GM18867 (cell line): ENCODE measurements around the gene RPL5.
"Not testable (repeated sequence)": the region's sequence is repeated elsewhere in the genome, so short reads cannot be mapped to it uniquely, and the experiment has no call there.

Experiments
- ATAC-seq: cut with Tn5 transposase; IDR thresholded peaks from one replicate; pipeline ENCODE4 v1.9.1; 2021; ENCODE audit warnings: mild to moderate bottlenecking, moderate library complexity; ENCODE audit not compliant: unreplicated experiment

Gene RPL5

DNA sequence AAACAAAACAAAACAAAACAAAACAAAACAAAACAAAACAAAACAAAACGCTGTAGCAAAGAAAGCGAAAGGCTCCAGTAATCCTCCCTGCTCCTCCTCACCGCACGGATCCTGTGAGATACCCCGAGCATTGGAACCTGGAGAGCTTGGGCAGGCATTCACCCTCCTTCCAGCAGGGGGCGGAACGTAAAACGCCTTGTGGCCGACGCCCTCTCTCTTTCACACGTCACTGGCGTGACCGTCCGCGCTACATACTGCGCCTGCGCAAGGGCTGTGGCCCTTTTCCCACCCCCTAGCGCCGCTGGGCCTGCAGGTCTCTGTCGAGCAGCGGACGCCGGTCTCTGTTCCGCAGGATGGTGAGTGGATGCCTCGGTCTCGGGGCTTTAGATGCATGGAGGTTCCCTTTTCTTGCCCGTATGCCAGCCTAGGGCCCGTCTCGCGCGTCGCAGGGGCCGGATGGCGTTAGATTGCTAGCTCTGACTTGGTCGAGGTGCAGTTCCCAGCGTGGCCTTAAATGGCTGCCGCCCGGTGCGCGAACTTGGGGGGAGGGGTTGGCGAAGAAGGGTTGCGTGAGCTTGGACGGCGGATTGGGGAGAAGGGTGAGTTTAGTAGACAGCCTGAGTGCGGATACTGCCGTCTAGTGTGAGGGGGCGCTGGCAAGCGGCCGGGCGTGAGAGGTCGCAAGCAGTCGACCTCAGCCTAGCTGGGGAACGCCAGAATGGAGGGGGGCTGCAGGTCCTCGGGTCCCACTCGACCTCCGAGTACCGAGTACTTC is at the start of gene RPL5:
Gene RPL5 (plus strand): TSS at position 279 of the 775 bp plus-strand sequence. CDS start 75 bp downstream, at position 354.
- peak; percentile 85 for ATAC-seq

DNA sequence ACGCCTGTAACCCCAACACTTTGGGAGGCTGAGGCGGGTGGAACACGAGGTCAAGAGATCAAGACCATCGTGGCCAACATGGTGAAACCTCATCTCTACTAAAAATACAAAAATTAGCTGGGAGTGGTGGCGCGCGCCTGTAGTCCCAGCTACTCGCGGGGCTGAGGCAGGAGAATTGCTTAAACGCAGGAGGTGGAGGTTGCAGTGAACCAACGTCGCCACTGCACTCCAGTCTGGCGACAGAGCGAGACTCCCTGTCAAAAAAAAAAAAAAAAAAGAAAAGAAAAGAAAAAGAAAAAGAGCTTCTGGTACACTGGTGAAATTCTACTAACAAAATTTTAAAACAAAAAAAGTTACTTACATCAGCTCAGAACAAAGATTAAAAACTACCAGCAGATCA is 48.3 kb upstream of the RPL5 start:
- not testable (repeated sequence) for ATAC-seq

DNA sequence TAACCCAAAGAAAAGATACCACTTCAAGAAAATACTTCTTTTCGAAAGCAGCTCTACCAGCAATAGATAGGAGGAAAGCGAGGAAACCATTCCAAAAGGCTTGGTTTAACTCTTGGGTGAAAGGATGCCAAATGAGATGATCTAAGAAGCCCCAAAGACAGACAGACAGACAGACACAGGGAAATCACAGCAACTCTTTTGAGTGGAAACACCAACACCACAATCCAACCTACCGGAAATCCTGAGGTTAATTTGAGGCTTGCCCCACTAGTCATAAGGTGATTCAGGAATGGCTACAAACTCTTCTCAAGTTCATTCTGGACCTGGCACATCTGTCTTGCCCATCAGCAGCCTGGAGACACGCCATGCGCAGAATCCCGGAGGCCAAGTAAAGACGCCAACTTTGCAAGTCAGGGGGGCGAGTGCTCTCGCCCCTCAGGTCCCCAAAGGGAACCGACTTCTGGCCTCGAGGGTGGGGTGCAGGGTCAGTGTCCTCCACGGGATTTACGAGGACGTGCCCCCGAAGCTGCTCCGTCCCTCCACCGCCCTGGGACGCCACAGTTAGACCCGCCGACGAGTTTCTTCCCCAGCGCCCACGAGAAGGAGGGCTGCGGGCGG is 47.7 kb upstream of the RPL5 start:
- ATAC-seq: no peak

DNA sequence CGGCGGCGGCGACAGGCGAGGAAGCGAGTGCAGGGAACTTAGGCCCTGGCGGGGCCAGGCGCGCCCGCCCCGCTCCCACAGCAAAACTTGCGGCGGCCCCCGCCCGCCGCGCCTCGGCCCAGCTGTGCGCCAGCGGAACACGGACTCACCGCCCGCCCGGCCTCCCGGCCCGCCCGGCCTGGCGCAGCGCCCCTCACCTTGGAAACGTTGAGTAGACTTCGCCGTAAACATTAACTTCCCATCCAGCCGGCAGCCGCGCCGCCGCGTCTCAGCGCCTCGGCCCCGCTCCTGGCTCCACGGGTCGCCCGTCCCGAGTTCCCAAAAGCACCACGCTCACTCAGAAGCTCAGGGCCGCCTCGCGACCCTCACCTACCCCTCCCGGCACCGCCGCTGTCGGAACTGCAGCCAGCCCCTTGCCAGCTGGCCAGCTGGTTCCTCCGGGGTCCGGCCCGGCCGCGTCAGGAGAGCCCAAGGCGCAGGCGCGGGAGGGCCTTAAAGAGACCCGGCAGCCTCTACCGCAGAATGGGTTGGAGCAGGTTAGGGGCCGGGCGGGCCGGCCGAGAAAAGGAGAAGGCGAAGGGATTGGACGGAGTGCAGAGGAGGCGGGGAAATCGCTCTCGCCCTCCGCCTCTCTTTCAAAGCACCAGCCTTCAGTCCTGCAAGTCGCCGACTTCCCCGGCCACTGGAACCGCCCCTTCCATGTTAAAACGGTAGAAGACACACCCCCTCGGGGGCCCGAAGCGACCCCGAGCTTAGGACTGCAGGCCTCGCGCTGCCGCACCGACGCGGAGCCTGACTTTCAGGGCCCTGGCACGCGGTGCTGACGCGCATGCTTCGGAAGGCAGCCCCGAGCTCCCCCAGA is 47.0 kb upstream of the RPL5 start, which contains the start of gene EVI5:
Gene EVI5 (minus strand): TSS at position 470 of the 862 bp plus-strand sequence. CDS start 48,562 bp downstream, outside the sequence.
- peak; percentile 95 for ATAC-seq

DNA sequence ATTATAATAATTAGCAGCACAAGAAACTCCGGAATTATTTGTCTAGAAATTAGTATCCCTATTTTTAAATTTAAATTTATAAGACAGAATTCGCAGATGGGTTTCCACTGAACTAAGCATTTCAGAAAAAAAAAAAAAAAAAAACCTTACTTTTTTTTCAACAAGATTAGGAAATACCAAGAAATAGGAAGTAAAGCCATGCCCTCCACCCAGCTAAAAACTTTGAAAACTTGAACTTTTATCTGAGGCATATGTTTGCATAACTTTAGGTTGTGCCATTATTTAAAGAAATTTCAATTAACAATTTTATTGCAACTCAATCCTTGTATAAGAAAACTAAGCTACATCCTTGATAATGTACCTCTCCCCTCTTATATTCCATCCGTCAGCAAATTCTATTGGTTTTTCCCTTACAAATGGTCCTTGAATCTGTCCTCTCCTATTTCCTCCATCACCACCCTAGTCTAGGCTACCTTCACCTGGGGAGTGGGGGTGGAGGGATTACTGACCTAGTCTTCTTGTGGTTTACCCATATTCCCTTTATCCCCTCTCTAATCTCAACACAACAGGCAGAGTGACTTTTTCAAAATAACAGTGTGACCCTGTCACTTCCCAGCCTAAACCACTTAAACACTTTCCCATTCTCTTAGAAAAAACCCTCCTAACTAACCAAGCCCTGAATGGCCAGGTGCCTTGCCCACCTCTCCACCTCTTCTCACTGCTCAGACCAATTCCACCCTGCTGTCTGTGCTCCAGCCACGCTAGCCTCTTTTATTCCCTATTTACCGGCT is 45.5 kb upstream of the RPL5 start:
- ATAC-seq: no peak

DNA sequence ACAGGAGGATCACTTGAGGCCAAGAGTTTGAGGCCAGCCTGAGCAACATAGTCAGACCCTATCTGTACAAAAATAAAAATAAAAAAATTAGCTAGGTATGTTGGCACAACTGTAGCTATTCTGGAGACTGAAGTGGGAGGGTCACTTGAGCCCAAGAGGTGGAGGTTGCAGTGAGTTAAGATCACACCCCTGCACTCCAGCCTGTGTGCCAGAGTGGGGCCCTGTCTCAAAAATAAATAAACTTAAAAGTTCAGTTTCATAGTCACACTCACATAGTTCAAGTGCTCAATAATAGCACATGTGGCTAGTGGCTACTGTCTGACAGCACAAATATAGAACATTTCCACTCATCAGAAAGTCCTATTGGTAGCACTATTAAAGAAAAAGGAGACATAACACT is 41.8 kb upstream of the RPL5 start:
- no peak for ATAC-seq

DNA sequence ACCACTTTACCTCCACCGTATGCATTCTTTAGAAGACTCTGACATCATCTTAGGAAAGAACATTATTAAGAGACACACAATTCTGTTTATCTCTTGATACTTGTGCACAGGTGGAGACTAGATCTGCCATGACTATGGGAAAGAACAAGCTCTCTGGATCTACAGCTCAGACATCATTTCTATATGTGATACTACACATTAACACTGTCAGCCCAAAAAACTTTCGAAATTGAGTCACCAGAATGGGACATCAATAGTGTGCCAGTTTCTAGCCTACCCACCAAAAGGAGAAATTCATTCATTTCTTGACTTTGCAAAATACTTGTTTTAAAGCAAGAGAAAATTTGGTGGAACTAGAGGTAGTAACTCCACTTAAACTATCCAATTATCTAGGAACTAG is 41.0 kb upstream of the RPL5 start:
- no peak for ATAC-seq

DNA sequence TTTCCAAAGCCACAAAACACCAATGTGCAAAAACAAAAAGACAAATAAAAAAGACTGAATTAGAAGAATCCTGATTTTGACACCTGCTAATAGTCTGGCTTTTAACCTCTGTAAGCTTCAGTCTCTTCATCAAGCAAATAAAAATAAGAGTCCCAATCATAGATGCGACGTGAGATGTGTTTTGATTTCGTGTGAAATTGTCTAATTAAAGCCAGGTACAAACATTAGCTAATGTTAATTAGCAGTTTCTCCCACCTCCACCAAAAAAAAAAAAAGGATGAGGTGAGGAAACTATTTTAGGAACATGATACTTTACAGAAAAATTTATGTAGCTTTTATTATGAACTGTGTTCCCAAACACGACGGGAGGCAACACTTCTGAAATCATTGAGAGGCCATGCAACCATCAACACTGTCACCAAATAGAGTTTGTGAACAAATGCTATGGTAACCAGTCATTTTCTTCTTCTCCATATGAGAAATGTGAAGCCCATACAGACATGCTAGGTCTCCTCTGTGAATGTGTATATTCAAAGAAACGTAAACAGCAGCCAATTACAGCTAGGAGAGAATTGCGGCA is 40.3 kb upstream of the RPL5 start:
- ATAC-seq: no peak

DNA sequence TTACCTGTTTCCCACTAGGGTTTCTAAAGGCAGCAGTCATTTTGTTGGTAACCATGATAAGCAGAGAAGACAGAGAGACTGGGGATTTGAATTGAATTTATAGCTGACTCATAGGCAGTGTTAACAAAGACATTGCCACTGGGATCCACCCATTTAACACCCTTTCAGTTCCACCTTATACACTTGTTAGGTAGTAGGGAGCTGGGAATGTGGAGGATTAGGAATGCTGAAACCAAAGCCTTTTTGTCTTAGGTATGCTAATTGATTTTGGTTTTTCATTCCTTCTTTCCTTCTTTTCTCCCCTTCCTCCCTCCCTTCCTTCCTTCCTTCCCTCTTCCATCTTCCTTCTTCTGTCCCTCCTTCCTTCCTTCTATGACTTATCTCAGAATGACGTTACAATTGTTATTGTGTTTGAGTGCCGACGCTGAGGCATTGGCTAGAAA is 39.5 kb upstream of the RPL5 start:
- ATAC-seq: no peak

DNA sequence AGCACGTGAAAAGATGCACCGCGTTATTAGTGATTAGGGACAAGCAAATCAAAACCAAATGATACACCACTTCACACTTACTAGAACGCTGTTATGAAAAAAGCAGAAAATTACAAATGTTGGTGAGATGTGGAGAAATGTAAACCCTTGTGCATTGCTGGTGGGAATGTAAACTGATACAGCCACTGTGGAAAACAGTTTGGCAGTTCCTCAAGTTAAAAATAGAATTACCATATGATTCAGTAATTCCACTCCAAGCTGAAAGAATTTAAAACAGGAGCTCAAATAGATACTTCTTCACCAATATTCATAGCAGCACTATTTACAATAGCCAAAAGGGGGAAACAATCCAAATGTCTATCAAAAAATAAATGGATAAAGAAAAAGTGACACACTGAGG is 36.7 kb upstream of the RPL5 start:
- no peak for ATAC-seq

DNA sequence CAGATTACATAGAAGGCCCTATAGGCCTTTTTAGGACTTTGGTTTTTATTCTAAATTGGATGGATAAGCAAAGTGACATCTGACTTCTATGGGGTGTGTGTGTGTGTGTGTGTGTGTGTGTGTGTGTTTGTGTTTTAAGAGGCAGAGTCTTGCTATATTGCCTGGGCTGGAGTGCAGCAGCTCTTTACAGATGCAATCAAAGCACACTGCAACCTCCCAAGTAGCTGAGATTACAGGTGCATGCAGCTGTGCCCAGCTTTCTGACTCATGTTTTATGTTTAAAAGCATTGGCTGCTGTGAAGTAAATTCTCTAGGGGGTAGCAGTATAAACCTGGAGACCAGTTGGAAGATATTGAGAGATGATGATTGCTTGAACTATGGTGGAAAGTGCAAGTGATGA is 34.5 kb upstream of the RPL5 start:
- no peak for ATAC-seq

DNA sequence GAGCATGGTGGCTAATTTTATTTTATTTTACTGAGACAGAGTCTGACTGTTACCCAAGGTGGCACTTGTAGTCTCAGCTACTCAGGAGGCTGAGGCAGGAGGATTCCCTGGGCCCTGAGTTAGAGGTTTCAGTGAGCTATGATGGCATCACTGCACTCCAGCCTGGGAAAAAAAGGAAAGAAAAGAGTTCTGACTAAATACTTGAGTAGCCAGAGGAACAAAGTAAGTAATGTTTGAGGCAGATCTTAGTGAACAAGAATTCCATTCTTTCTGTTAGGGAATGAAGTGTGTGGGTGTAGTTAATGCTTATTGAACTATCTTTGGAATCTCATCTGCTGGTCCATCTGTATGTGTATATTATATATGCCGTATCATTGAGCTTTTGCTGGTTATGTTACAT is 33.9 kb upstream of the RPL5 start:
- no peak for ATAC-seq

DNA sequence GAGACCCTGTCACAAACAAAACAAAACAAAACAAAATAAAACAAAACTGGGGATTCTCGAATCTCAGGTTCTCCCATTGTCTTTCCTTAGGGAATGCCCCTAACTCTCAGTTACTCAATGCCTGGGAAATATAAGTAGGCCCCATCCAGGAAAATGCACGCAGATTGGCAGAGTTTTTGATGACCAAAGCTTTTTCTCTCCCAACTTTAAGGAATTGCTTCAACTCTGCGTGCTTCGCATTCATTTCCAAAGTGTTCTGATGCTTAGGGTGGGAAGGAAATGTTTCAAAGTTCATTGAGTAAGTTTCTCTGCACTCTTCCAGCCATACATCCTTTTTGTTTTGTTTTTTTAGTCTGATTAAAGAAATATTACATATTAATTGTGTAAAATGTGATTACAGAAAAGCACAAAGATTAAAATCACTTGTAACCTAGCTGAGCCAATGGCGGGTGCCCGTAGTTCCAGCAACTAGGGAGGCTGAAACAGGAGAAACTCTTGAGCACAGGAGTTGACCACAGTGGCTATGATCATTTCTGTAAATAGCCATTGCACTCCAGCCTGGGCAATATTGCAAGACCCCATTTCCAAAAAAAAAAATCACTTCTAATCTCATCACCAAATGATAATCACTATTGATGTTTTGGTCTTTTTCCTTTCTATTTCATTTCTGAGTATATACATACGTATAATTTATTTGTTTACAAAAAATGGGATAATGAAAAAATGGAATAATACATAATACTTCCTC is 28.5 kb upstream of the RPL5 start:
- ATAC-seq: no peak

DNA sequence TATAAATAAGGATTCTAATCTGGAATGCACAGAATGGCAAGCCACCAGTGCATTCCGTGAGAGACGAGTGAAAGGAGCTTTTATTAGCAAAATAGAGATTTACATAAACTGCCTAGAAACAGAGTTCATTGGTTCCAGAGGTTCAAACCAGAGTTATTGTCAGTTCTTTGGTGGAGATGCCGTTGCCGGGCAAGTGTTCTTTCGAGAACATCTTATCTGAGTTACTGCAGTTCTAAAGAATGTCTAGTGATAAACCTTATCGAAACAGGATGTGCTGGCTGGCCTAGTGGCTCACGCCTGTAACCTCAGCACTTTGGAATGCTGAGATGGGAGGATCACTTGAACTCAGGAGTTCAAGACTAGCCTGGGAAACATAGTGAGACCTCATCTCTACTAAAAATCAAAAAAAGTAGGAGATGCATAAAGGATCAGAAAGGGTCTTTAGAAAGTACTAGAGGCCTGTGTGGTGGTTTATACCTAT is 27.1 kb upstream of the RPL5 start:
- ATAC-seq: peak; percentile 52

DNA sequence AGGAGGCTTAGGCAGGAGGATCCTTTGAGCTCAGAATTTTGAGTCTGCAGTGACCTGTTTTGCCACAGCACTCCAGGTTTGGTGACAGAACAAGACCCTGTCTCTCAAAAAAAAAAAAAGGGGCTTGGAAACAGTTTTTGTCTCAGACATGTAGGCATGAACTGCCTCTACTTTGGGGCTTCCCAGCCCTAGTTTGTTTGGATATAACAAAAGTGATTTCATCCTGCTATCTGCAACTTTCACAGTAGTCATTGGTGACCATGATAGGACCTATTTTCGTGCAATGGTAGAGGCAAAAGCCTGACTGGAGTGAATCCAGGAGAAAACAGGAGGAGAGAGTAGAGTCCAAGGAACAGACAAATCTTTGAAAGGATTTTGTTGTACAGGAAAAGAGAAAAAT is 26.6 kb upstream of the RPL5 start:
- no peak for ATAC-seq

DNA sequence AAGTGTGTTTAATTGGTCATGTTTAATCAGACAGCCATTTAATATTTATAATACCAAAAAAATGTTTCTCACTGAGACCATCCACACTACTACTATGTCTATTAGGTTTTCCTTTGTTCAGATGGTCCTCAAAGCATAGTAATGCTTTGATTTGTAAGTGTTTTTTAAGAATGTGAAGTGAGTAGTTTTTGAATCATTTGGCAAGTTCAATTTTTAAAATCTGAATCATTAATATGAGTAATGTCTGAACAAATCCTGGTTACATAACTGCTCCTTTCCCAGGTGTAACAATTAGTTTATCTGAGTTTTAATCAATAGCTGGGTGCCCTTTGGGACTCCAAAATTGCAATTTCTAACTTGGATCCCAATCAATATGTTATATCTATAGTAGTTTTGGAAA is 23.5 kb upstream of the RPL5 start:
- ATAC-seq: no peak

DNA sequence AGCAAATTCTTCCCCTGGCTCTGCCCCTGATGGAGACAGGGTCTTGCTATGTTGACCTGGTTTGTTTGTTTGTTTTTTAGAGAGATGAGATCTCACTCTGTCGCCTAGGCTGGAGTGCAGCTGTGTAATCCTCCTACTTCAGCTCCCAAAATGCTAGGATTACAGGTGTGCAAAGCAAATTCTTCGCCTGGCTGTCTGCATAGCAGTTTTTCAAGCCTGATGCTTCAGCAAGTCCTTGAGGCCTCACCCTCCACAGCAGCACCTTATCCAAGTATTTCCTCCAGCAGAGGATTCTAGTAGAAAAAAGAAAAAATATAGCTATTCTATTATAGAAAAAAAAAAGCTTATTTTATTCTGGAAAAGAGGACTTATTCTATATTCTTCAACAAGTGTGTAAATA is 15.1 kb upstream of the RPL5 start:
- no peak for ATAC-seq

DNA sequence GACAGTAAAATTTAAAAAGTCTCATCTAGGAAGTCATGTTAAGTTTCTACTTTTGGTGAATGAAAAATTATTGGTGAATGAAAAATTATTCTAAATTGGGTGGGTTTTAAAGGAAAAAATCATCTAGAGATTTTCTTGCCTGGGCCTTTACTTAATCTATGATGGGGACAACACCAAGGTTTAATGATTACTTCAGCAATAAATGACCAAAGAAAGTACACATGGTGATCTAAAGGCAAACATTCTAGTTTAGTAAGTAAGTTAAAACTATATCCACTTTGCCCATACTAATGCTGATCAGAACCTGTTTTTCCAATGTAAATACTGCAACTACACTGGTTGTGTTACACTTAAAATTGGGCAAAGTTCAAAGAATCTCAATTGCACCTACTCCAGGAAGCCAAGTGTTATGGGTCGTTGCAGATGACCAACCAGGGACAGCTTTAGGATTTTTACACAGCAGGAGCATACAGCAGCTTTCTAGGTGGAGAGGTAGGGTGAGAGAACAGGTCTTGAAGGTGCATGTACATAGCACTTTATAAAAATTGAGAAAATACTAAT is 14.6 kb upstream of the RPL5 start:
- ATAC-seq: no peak
